HG02678 (cell line): ENCODE data around the gene CEP120.
"Not testable (repeated sequence)": the region's sequence is repeated elsewhere in the genome, so short reads cannot be mapped to it uniquely, and the experiment has no call there.

Source experiments
- ATAC-seq: cut with Tn5 transposase; IDR thresholded peaks from one replicate; pipeline ENCODE4 v1.9.1; 2021; ENCODE audit warnings: mild to moderate bottlenecking, moderate library complexity; ENCODE audit not compliant: unreplicated experiment

Gene CEP120

GRCh38 chr5:123439709-123440108, 16.5 kb upstream of the CEP120 start:
- ATAC-seq: no peak

- ATAC-seq: no peak
These were observed 15.7 kb upstream of the CEP120 start for GRCh38 chr5:123438902-123439301.

DNA sequence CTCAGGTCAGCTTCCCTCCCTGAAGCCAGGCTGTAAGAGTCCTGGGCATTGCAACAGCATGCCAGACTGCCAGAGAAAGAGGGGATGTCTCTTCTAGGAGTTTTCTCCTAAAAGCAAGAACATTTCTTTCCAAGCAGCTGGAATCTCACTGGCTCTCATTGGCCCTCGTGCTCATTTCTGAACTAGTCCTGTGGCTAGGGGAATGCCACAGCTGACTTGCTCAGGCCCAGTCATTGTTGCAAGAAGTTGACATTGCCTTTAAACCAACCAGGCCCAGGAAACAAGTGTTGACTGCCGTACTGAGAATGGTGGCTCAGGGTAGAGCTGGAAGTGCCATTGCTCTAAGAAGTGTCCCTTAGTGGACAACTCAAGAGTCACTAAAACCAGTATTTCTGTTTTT, 15.0 kb upstream of the CEP120 start:
- ATAC-seq: peak; percentile 91

- no peak for ATAC-seq
These were observed 13.0 kb upstream of the CEP120 start for GRCh38 chr5:123436201-123436600.

- no peak for ATAC-seq
These were observed 11.6 kb upstream of the CEP120 start for GRCh38 chr5:123434796-123435195.

GRCh38 chr5:123433596-123433995, 10.4 kb upstream of the CEP120 start:
- no peak for ATAC-seq

GRCh38 chr5:123430441-123430840, 7.2 kb upstream of the CEP120 start:
- not testable (repeated sequence) for ATAC-seq

DNA sequence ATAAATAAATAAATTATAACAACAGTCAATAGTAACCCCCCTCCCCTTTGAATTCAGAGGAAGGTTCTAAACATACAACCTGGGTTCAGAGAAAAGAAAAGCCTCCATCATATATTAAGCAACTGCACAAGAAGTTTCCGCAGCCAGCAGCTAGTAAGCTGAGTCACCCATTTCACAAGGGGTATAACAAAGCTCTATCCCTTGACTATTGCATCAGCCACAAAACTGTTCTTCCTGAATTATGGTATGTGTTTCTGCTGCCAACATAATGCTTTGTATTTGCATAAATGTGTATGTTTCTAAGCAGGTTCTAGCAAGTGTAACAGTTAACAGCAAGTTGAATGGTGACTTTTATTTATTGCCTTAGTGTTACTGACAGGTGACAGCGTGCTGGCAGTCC, 6.8 kb upstream of the CEP120 start:
- no peak for ATAC-seq

GRCh38 chr5:123429221-123429954, 6.2 kb upstream of the CEP120 start:
- ATAC-seq: no peak

- ATAC-seq: no peak
These were observed 5.5 kb upstream of the CEP120 start for GRCh38 chr5:123428521-123429220.

- no peak for ATAC-seq
These were observed 4.1 kb upstream of the CEP120 start for GRCh38 chr5:123427281-123427680.

DNA sequence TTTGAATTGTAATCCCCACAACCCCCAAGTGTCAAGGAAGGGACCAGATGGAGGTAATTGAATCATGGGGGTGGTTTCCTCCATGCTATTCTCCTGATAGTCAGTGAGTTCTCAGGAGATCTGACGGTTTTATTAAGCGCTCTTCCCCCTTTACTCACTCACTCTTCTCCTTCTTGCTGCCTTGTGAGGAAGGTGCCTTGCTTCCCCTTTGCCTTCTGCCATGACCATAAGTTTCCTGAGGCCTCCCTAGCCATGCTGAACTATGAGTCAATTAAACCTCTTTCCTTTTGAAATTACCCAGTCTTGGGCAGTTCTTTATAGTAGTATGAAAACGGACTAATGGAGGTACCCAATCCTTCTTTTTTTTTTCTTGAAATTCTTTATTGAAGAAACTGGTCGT, 2.2 kb upstream of the CEP120 start:
- no peak for ATAC-seq

DNA sequence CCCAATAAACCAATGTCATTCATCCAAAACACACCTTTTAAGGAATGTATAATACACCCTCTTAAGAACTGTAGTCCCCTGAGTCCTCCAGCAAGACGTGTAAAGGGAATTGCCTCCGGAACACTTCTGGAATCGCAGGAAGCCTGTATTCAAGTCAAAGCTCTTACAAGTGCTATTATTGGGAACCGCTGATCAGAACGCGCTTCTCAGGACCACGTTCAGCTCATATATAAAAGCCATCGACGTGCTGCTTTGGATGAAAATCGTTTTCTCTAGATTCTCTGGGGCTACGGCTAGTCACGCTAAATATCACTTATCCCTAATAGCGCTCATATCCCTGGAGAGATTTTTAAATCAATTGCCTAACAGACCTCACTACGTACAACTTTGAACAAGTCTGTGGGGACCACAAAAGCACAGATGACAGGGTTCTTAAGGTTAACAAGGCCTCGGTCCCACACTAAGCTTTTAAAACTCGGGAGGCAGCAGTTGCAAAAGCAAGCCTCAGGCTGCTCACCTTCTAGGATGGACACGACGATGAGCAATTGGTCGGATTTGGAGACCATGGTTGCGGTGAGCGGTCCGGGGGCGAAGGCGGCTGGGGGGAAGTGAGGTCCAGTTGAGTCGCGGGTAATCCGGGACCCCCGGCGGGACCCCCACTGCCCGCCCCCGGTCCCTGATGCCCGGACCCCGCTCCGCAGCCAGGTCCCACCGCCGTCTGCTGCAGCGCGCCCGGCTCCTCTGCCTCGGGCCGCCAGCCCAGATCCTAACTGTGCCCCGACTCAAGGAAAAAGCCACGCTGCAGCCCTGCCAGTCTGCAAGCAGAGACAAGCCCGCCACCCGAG, 548 bp downstream of the CEP120 start:
- peak; percentile 14 for ATAC-seq

GRCh38 chr5:123421773-123422172, 1.4 kb downstream of the CEP120 start:
- no peak for ATAC-seq

- ATAC-seq: no peak
These were observed 8.2 kb downstream of the CEP120 start for GRCh38 chr5:123414974-123415373.

DNA sequence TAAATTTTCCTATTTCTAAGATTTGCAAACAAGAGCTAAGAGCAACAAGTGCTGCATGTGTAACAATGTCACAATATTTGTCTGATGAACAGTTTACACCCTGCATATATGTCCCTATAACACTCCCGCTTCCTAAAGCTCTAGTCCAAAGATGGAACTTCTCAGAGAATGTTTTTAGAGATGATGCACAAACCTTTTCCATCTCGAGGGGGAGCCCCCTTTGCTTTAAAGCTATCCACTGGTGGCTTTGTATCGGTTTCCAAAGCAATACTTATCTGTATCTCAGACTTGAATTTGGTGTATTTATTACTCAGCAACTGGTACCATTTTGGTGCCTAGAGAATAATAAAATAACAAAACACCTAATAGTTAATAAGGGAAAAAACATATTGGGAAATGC, 11.0 kb downstream of the CEP120 start:
- no peak for ATAC-seq

DNA sequence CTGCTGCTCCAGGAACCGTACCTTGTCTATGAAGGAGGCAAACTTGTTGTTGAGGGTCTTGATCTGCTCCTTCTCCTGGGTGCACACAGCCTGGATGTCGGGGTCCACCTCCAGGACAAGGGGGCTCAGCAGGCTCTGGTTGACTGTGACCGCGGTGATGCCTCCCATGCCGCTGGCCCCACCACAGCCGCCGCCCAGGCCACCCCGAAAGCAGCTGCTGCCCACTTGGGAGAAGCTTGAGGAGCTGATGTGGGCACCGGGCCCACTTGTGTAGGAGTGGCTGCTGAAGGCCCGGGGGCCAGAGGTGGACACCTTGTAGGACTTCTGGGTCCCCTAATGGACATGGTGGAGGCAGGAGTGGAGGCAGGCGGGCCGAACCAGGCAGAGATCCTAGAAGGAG, 21.2 kb downstream of the CEP120 start:
- ATAC-seq: not testable (repeated sequence)

GRCh38 chr5:123401320-123401719, 21.9 kb downstream of the CEP120 start:
- no peak for ATAC-seq

GRCh38 chr5:123400870-123401291, 22.3 kb downstream of the CEP120 start:
- ATAC-seq: not testable (repeated sequence)

DNA sequence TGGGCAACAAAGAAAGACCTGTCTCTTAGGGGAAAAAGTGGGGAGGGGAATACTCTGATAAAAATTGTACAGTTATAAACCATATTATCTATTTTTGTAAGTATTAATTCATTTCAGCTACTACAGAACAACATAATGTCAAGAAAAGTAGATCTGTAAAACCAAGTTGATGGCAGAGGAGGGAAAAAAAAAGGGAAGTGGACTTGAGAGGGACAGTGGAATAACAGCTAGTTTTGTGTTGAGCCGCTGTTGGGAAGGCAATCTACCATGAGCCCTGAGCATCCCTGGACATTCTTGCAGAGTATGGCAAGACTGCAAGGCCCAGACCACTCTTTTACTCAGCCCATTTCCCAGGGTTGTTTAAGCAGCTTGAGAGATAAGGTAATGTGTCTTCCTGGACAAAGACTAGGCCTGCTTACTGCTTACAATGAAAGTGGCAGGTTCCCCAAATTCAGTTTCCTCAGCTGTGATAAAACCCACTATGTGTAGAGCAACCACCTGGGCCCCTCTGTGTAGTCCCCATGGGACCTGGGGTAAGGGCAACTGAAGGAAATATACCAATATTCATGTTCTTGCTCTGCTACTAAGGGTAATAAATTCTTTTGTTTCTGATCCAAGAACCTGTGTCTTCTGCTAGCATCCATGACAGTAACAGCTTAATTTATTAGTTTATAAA, 25.0 kb downstream of the CEP120 start:
- peak; percentile 73 for ATAC-seq

- ATAC-seq: no peak
These were observed 25.7 kb downstream of the CEP120 start for GRCh38 chr5:123397538-123397937.
